Natural killer cell (primary cell): Measurements from ENCODE around the gene DOK3. TPM values are rescaled to one million over a fixed set of nuclear protein-coding genes. Genes with fewer than 3 reads are reported as not detected.

Experiments
- ATAC-seq, 3 donors: fragments of 150-1000 bp in 2 of 3; fragments of 200-7000 bp in 1 of 3; cut with Tn5 transposase; 1 replicate in 1 of 3; 2 replicates in 2 of 3; pipeline ENCODE4 v1.10.0; 2021; ENCODE audit warnings: mild to moderate bottlenecking in 2 of 3, moderate library complexity in 2 of 3
- DNase-seq, 2 donors: peaks; one replicate each; pipeline versions ENCODE4 v3.0.0 to v3.0.0-alpha.2; 2013 to 2021; ENCODE audit warnings: mixed read lengths in 1 of 2
- H3K27ac ChIP-seq: one replicate; pipeline ENCODE4 v1.5.1; 2013; ENCODE audit warnings: mild to moderate bottlenecking, low read length
- H3K27me3 ChIP-seq: one replicate; pipeline ENCODE4 v1.6.1; 2013; ENCODE audit warnings: low read length; ENCODE audit not compliant: control insufficient read depth, insufficient read depth
- H3K36me3 ChIP-seq: one replicate; pipeline ENCODE4 v1.6.1; 2013; ENCODE audit warnings: low read length; ENCODE audit not compliant: control insufficient read depth, insufficient read depth
- H3K4me1 ChIP-seq: one replicate; pipeline ENCODE4 v1.6.1; 2013; ENCODE audit warnings: low read length; ENCODE audit not compliant: control insufficient read depth, insufficient read depth
- H3K4me3 ChIP-seq: one replicate; pipeline ENCODE4 v1.5.1; 2013; ENCODE audit warnings: low read length
- H3K9me3 ChIP-seq: one replicate; pipeline ENCODE4 v1.6.1; 2013; ENCODE audit warnings: low read length; ENCODE audit not compliant: control insufficient read depth, insufficient read depth
- H3K27ac Mint-ChIP-seq, 2 donors: one replicate each; pipeline ENCODE4 v1.8.0; 2022; ENCODE audit warnings: mild to moderate bottlenecking in 2 of 2, mixed read lengths in 2 of 2, moderate library complexity in 1 of 2
- H3K27me3 Mint-ChIP-seq, 2 donors: one replicate each; pipeline ENCODE4 v1.8.0; 2022; ENCODE audit warnings: low read depth in 2 of 2, mixed read lengths in 2 of 2
- H3K36me3 Mint-ChIP-seq: one replicate; pipeline ENCODE4 v1.8.0; 2022; ENCODE audit warnings: mixed read lengths
- H3K4me1 Mint-ChIP-seq, 2 donors: one replicate each; pipeline ENCODE4 v1.8.0; 2022; ENCODE audit warnings: mixed read lengths in 2 of 2
- H3K4me3 Mint-ChIP-seq: one replicate; pipeline ENCODE4 v1.8.0; 2022; ENCODE audit warnings: mild to moderate bottlenecking, moderate library complexity, mixed read lengths
- H3K9me3 Mint-ChIP-seq, 2 donors: one replicate each; pipeline ENCODE4 v1.8.0; 2022; ENCODE audit warnings: mixed read lengths in 2 of 2
- CTCF ChIP-seq: fragments of 200-600 bp; IDR thresholded peaks from one replicate; pipeline ENCODE4 v1.8.0; 2022; ENCODE audit warnings: antibody characterized with exemption
- WGBS: methylation state at CpG from one replicate; pipeline ENCODE4 v1.1.7; 2013; ENCODE audit warnings: missing lambda C conversion rate; ENCODE audit not compliant: insufficient coverage; 5-methylcytosine and 5-hydroxymethylcytosine counted together
- intact Hi-C: fragments of 100-400 bp; cut with micrococcal nuclease; formaldehyde crosslinking; loops from one replicate; pipeline ENCODE4 v1.14.2; 2022
- total RNA-seq, 4 donors: library from RNA; stranded (reverse); fragments of 120-200 nt in 1 of 4; gene quantifications; one replicate each; pipeline versions ENCODE4 v1.2.3 to v1.2.4, GENCODE V29; 2013 to 2022

The DOK3 gene
- total RNA-seq, 3 donors from 2014 or later (not counting 1 experiment from before 2014, with no cell fraction given): 3.5 to 19.8 (median 9.1) TPM

GRCh38 chr5:177509991-177510566 lies 453 bp upstream of the DOK3 start:
- ATAC-seq (peak in 1 of 3 donors; percentile 7), DNase-seq (no peak)
- H3K4me1 ChIP-seq: peaks cover 42% of the 10 kb centered on the region
- no peaks in the 10 kb centered on the region for H3K9me3 Mint-ChIP-seq
- H3K27ac ChIP-seq: peak overlapping the region; percentile 81
- WGBS: 53% methylated on average over 11 of the region's 11 CpGs
- no peak for TF ChIP-seq CTCF
- peak overlapping the region in 1 of 2 donors; percentile 82 for H3K27ac Mint-ChIP-seq
- H3K9me3 ChIP-seq: no peaks in the 10 kb centered on the region
- peak overlapping the region; percentile 37 for H3K4me3 ChIP-seq
- H3K36me3 Mint-ChIP-seq: no peaks in the 10 kb centered on the region
- H3K27me3 Mint-ChIP-seq: peaks cover 0 to 6% of the 10 kb centered on the region in 2 donors
- no peak overlapping the region for H3K4me3 Mint-ChIP-seq
- H3K4me1 Mint-ChIP-seq: peaks cover 8 to 27% of the 10 kb centered on the region in 2 donors
- intact Hi-C loops: no loop called here
- peaks cover 38% of the 10 kb centered on the region for H3K36me3 ChIP-seq
- no peaks in the 10 kb centered on the region for H3K27me3 ChIP-seq

GRCh38 chr5:177508837-177509236 lies 789 bp downstream of the DOK3 start:
- Mint-ChIP-seq H3K36me3 (no peaks in the 10 kb centered on the region), H3K4me1 (peaks cover 6 to 20% of the 10 kb centered on the region in 2 donors), H3K9me3 (no peaks in the 10 kb centered on the region), H3K27me3 (peaks cover 0 to 6% of the 10 kb centered on the region in 2 donors), H3K27ac (no peak overlapping the region), H3K4me3 (no peak overlapping the region)
- Histone ChIP-seq H3K27me3 (no peaks in the 10 kb centered on the region), H3K4me3 (peak overlapping the region; percentile 37), H3K4me1 (peaks cover 42% of the 10 kb centered on the region), H3K36me3 (peaks cover 27% of the 10 kb centered on the region), H3K9me3 (no peaks in the 10 kb centered on the region), H3K27ac (peak overlapping the region; percentile 81)
- intact Hi-C loops: no loop called here
- no peak for ATAC-seq
- no peak for TF ChIP-seq CTCF
- WGBS: 19% methylated on average over 8 of the region's 8 CpGs
- DNase-seq: no peak

- H3K27me3 Mint-ChIP-seq: peaks cover 0 to 6% of the 10 kb centered on the region in 2 donors
- H3K27ac ChIP-seq: peak overlapping the region; percentile 15
These were observed 1.4 kb downstream of the DOK3 start for GRCh38 chr5:177508221-177508611.

More at GRCh38 chr5:177508221-177508611, 1.4 kb downstream of the DOK3 start:
- Histone ChIP-seq H3K4me3 (peak overlapping the region; percentile 37), H3K36me3 (peaks cover 21% of the 10 kb centered on the region), H3K4me1 (peaks cover 42% of the 10 kb centered on the region), H3K9me3 (no peaks in the 10 kb centered on the region), H3K27me3 (no peaks in the 10 kb centered on the region)
- WGBS: 53% methylated on average over 26 of the region's 26 CpGs
- Mint-ChIP-seq H3K36me3 (no peaks in the 10 kb centered on the region), H3K4me1 (peaks cover 6 to 19% of the 10 kb centered on the region in 2 donors), H3K27ac (peak overlapping the region in 1 of 2 donors; percentile 47), H3K4me3 (no peak overlapping the region), H3K9me3 (no peaks in the 10 kb centered on the region)
- no peak for TF ChIP-seq CTCF
- intact Hi-C loops: no loop called here
- DNase-seq (no peak), ATAC-seq (no peak)
